ENCODE measurements around the gene PPCDC. TPM values are rescaled to one million over a fixed set of nuclear protein-coding genes. Genes with fewer than 3 reads are reported as not detected.

Gene PPCDC
- total RNA-seq, 1 donor from 2014 or later, result 7.3 TPM

DNA sequence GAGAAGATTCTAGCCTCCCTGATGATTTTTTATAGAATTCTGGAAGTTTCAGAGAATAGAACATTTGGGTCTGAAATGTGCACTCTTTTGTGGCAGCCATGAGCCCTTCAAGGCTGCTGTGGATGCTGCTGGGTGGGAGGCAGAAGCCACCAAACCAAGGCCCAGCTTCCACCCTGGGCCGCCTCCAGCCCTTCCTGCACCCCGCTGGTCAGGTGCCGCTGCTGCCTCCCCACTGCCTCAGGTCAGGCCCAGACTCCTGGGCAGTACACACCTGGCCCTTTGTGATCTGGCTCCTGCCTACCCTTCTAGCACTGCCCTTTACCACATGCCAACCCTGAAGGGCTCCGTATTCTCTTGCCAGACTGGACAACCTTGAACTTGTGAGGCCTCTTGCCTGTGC is 28.3 kb downstream of the PPCDC start:
- Mint-ChIP-seq H3K27ac (ENCODE audit: unreplicated experiment) (no peak overlapping the region), H3K36me3 (ENCODE audit: low read depth, unreplicated experiment) (peaks cover 10% of the 10 kb centered on the region), H3K4me1 (ENCODE audit: low read depth, unreplicated experiment) (peaks cover 11% of the 10 kb centered on the region), H3K4me3 (ENCODE audit: unreplicated experiment) (no peak overlapping the region), H3K27me3 (ENCODE audit: low read depth, unreplicated experiment) (peaks cover 2% of the 10 kb centered on the region), H3K9me3 (ENCODE audit: unreplicated experiment) (peaks cover 7% of the 10 kb centered on the region)
- Histone ChIP-seq H3K4me2 (ENCODE audit: low read length) (no peak overlapping the region), H3K36me3 (ENCODE audit: insufficient read depth, low read length) (no peaks in the 10 kb centered on the region), H2AFZ (ENCODE audit: low read depth, low read length) (no peak overlapping the region), H3K27me3 (ENCODE audit: insufficient read depth, low read length) (no peaks in the 10 kb centered on the region), H3K4me3 (ENCODE audit: insufficient read depth, low read depth, low read length) (no peak overlapping the region), H4K20me1 (ENCODE audit: insufficient read depth, low read length) (peaks cover 16% of the 10 kb centered on the region), H3K9me3 (ENCODE audit: insufficient read depth, low read depth, low read length) (no peaks in the 10 kb centered on the region), H3K4me1 (ENCODE audit: insufficient read depth, low read length) (peaks cover 10% of the 10 kb centered on the region), H3K79me2 (ENCODE audit: insufficient read depth, low read length) (no peaks in the 10 kb centered on the region), H3K27ac (ENCODE audit: low read depth, low read length) (no peak overlapping the region), H3K9ac (ENCODE audit: low read length) (no peak overlapping the region)
- DNase-seq (ENCODE audit: low read depth) (no peak), FAIRE-seq (no peak)
- TF ChIP-seq, protein P1, sequence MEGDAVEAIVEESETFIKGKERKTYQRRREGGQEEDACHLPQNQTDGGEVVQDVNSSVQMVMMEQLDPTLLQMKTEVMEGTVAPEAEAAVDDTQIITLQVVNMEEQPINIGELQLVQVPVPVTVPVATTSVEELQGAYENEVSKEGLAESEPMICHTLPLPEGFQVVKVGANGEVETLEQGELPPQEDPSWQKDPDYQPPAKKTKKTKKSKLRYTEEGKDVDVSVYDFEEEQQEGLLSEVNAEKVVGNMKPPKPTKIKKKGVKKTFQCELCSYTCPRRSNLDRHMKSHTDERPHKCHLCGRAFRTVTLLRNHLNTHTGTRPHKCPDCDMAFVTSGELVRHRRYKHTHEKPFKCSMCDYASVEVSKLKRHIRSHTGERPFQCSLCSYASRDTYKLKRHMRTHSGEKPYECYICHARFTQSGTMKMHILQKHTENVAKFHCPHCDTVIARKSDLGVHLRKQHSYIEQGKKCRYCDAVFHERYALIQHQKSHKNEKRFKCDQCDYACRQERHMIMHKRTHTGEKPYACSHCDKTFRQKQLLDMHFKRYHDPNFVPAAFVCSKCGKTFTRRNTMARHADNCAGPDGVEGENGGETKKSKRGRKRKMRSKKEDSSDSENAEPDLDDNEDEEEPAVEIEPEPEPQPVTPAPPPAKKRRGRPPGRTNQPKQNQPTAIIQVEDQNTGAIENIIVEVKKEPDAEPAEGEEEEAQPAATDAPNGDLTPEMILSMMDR (IDR thresholded peaks at IDR 0.05; ENCODE audit: insufficient read depth, low read depth, low read length), result no peak
- TF ChIP-seq EZH2 (IDR thresholded peaks at IDR 0.05; ENCODE audit: insufficient read depth, low read length), result no peak

DNA sequence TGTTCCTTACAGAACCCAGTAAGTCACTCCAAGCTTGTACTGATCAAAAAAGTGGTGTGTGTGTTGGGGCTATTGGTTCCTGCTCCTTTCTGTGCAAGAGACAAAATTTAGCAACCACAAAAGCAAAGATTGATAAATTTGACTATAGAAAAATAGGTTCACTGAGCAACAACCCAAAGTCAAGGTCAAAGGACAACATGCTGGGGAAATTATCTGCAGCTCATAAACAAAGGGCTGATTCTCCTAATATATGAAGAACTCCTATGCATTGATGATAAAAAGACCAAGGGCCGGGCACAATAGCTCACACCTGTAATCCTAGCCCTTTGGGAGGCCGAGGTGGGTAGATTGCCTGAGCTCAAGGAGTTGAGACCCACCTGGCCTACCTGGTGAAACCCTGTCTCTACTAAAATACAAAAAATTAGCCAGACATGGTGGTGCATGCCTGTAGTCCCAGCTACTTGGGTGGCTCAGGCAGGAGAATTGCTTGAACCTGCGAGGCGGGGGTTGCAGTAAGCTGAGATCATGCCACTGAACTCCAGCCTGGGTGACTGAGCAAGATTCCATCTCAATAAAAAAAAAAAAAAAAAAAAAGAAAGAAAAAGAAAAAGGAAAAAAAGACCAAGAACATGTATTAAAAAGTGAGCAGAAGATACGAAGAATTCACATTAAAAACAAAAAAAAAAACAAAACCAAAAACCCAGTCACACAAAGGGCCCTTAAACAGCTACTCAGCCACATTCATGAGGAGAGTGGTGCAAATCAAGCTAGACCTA is 29.8 kb downstream of the PPCDC start:
- no peak for TF ChIP-seq EZH2 (IDR thresholded peaks at IDR 0.05; ENCODE audit: insufficient read depth, low read length)
- TF ChIP-seq, protein P1 (IDR thresholded peaks at IDR 0.05; ENCODE audit: insufficient read depth, low read depth, low read length), result no peak
- H3K9me3 ChIP-seq (ENCODE audit: insufficient read depth, low read depth, low read length), result no peaks in the 10 kb centered on the region
- Mint-ChIP-seq H3K36me3 (ENCODE audit: low read depth, unreplicated experiment) (peaks cover 10% of the 10 kb centered on the region), H3K27ac (ENCODE audit: unreplicated experiment) (no peak overlapping the region), H3K4me1 (ENCODE audit: low read depth, unreplicated experiment) (peaks cover 5% of the 10 kb centered on the region), H3K9me3 (ENCODE audit: unreplicated experiment) (peaks cover 7% of the 10 kb centered on the region), H3K27me3 (ENCODE audit: low read depth, unreplicated experiment) (peaks cover 2% of the 10 kb centered on the region), H3K4me3 (ENCODE audit: unreplicated experiment) (no peak overlapping the region)
- peaks cover 2% of the 10 kb centered on the region for H3K4me1 ChIP-seq (ENCODE audit: insufficient read depth, low read length)
- no peak overlapping the region for H3K9ac ChIP-seq (ENCODE audit: low read length)
- no peak overlapping the region for H3K27ac ChIP-seq (ENCODE audit: low read depth, low read length)
- H4K20me1 ChIP-seq (ENCODE audit: insufficient read depth, low read length), result peaks cover 5% of the 10 kb centered on the region
- H3K27me3 ChIP-seq (ENCODE audit: insufficient read depth, low read length), result no peaks in the 10 kb centered on the region
- no peak for FAIRE-seq
- no peak overlapping the region for H3K4me2 ChIP-seq (ENCODE audit: low read length)
- DNase-seq (ENCODE audit: low read depth), result no peak
- H3K4me3 ChIP-seq (ENCODE audit: insufficient read depth, low read depth, low read length), result no peak overlapping the region
- no peak overlapping the region for H2AFZ ChIP-seq (ENCODE audit: low read depth, low read length)
- no peaks in the 10 kb centered on the region for H3K79me2 ChIP-seq (ENCODE audit: insufficient read depth, low read length)
- H3K36me3 ChIP-seq (ENCODE audit: insufficient read depth, low read length), result no peaks in the 10 kb centered on the region

DNA sequence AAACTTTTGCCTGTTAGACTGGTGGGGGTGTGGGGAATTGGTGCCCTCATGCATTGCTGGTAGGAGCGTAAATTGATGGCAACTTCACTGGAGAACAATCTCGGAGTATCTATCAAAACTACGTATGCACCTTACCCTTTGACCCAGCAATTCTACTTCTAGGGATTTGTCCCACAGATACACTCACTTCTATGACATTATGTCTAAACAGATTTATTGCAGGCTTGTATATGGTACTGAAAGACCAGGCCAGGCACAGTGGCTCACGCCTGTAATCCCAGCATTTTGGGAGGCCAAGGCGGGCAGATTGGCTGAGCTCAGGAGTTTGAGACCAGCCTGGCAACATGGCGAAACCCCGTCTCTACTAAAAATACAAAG is 30.3 kb downstream of the PPCDC start:
- FAIRE-seq, result no peak
- no peak overlapping the region for H3K4me2 ChIP-seq (ENCODE audit: low read length)
- H3K36me3 ChIP-seq (ENCODE audit: insufficient read depth, low read length), result no peaks in the 10 kb centered on the region
- peaks cover 7% of the 10 kb centered on the region for H3K4me1 ChIP-seq (ENCODE audit: insufficient read depth, low read length)
- no peak for DNase-seq (ENCODE audit: low read depth)
- Mint-ChIP-seq H3K27me3 (ENCODE audit: low read depth, unreplicated experiment) (peaks cover 2% of the 10 kb centered on the region), H3K27ac (ENCODE audit: unreplicated experiment) (no peak overlapping the region), H3K4me1 (ENCODE audit: low read depth, unreplicated experiment) (peaks cover 10% of the 10 kb centered on the region), H3K4me3 (ENCODE audit: unreplicated experiment) (no peak overlapping the region), H3K36me3 (ENCODE audit: low read depth, unreplicated experiment) (peaks cover 9% of the 10 kb centered on the region), H3K9me3 (ENCODE audit: unreplicated experiment) (peaks cover 7% of the 10 kb centered on the region)
- H3K9ac ChIP-seq (ENCODE audit: low read length), result no peak overlapping the region
- no peaks in the 10 kb centered on the region for H3K9me3 ChIP-seq (ENCODE audit: insufficient read depth, low read depth, low read length)
- no peaks in the 10 kb centered on the region for H3K79me2 ChIP-seq (ENCODE audit: insufficient read depth, low read length)
- no peak overlapping the region for H3K27ac ChIP-seq (ENCODE audit: low read depth, low read length)
- no peak overlapping the region for H2AFZ ChIP-seq (ENCODE audit: low read depth, low read length)
- TF ChIP-seq, protein P1 (IDR thresholded peaks at IDR 0.05; ENCODE audit: insufficient read depth, low read depth, low read length), result no peak
- no peak for TF ChIP-seq EZH2 (IDR thresholded peaks at IDR 0.05; ENCODE audit: insufficient read depth, low read length)
- no peaks in the 10 kb centered on the region for H3K27me3 ChIP-seq (ENCODE audit: insufficient read depth, low read length)
- H4K20me1 ChIP-seq (ENCODE audit: insufficient read depth, low read length), result no peaks in the 10 kb centered on the region
- no peak overlapping the region for H3K4me3 ChIP-seq (ENCODE audit: insufficient read depth, low read depth, low read length)
